ENCODE measurements around the gene TMEM128. TPM values are rescaled to one million over a fixed set of nuclear protein-coding genes. Genes with fewer than 3 reads are reported as not detected.
"Not testable (repeated sequence)": the region's sequence is repeated elsewhere in the genome, so short reads cannot be mapped to it uniquely, and the experiment has no call there.

TMEM128 gene
- total RNA-seq, 2 donors from 2014 or later, result 20.0 to 25.7 TPM

GRCh38 chr4:4206204-4206603, 41.8 kb downstream of the TMEM128 start:
- ATAC-seq (no peak), DNase-seq (no peak)
- intact Hi-C loops (cut with DNase I, micrococcal nuclease), result no loop called here

GRCh38 chr4:4204401-4204745, 43.6 kb downstream of the TMEM128 start:
- ATAC-seq (no peak), DNase-seq (no peak)
- intact Hi-C loops (cut with DNase I, micrococcal nuclease), result no loop called here

GRCh38 chr4:4203688-4204400, 44.2 kb downstream of the TMEM128 start:
- no peak for ATAC-seq
- intact Hi-C loops (cut with DNase I, micrococcal nuclease), result no loop called here
- DNase-seq, result no peak

DNA sequence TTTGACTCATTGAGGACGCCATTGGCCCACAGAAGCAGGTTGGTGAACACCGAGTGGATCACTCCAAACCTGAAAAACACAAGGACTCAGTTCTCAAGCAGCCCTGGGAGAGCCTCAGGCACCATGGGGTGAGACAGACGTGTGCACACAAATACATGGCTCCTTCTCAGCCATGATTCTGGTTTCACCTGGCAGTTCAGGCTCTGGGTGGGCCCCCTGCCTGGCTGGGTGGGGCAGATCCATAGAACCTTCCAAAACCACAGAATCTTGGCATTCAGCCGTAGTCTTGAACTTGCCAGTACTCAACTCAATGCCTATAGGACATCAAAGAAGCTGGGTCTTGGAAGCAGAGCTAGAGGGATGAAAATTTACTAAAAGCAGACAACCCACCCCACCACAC, 45.5 kb downstream of the TMEM128 start:
- DNase-seq (no peak), ATAC-seq (no peak)
- intact Hi-C loops (cut with DNase I, micrococcal nuclease), result no loop called here

- no peak for ATAC-seq
- DNase-seq, result no peak
- intact Hi-C loops (cut with DNase I, micrococcal nuclease), result no loop called here
Measured at GRCh38 chr4:4200624-4201023, 47.4 kb downstream of the TMEM128 start.

DNA sequence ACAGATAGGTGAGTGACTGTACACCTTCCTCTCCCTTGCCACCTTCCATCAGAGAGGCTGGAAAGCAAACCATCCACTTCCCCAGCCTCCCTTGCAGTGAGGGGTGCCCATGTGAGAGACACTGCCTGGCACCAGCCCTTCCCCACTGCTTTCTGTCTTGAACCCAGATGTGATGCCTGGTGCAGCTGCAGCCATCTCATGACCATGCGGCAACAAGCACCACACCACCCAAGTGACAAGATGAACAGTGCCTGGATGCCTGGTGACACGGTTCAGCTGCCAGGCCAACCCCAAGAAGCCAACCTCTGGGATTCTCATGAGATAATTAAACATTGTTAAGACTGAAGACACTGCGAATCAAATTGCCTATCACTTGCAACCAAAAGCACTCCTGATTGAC, 52.7 kb downstream of the TMEM128 start:
- intact Hi-C loops (cut with DNase I, micrococcal nuclease), result no loop called here
- no peak for ATAC-seq
- DNase-seq, result no peak

DNA sequence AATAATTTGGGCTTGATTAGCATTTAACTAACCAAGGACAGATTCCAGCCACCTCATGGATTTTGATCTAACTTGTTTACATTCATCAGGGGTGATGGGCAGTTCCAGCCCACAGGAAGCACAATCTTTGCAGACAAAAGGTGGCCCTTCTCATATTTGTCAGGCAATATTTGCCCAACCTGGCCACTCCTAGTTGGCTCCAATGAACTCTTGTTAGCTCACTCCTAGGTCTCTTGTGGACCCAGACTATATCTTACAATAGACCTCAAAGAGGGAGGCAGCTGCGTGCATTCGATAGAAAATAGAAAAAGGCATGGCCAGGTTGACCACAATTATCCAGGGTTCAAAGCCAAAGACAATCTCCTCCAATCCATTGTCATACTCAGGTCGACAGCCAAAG, 59.5 kb downstream of the TMEM128 start:
- ATAC-seq; intact Hi-C loops (cut with DNase I, micrococcal nuclease); DNase-seq: not testable (repeated sequence)

Other genes starting within 250 kb of the TMEM128 start
- not detected for gene OTOP1, start 21.3 kb downstream of the TMEM128 start, total RNA-seq
- gene LYAR, start 41.9 kb upstream of the TMEM128 start, total RNA-seq, result 1 to 10 TPM; 5.7 to 7.1 TPM
- 1 to 10 TPM; 3.8 to 5.5 TPM for gene ZBTB49, start 42.0 kb upstream of the TMEM128 start, total RNA-seq
- 1 to 10 TPM; 2.6 to 3.0 TPM for gene NSG1, start 138.9 kb upstream of the TMEM128 start, total RNA-seq

Measured in left colon (tissue), 2 donors.